ENCODE results near the gene SERPINE2.

SERPINE2 gene
- total RNA-seq: 0.26 to 2.7 (median 0.86) reads per million in 3 donors

GRCh38 chr2:224039080-224039769, at the start of gene SERPINE2:
Gene SERPINE2 (minus strand): TSS chr2:224039286. CDS start chr2:224001900, 37,386 bp downstream.
- Histone ChIP-seq H3K4me1 (ENCODE audit: control insufficient read depth, insufficient read depth, low read length, poor library complexity, severe bottlenecking) (peaks cover 3% of the 10 kb centered on the region), H3K27me3 (replicated peaks; ENCODE audit: control insufficient read depth, insufficient read depth, low read length, poor library complexity, severe bottlenecking) (peaks cover 3% of the 10 kb centered on the region), H3K9me3 (ENCODE audit: control insufficient read depth, low read length) (no peaks in the 10 kb centered on the region), H3K4me3 (ENCODE audit: insufficient read depth, low read depth, low read length, poor library complexity, severe bottlenecking) (peak within 1 kb of the TSS; percentile 50), H3K27ac (ENCODE audit: insufficient read depth, low read length, poor library complexity, severe bottlenecking) (no peak within 1 kb of the TSS), H3K36me3 (ENCODE audit: control insufficient read depth, insufficient read depth, low read length) (no peaks in the 10 kb centered on the region)
- DNase-seq: no peak

- Histone ChIP-seq H3K4me3 (ENCODE audit: insufficient read depth, low read depth, low read length, poor library complexity, severe bottlenecking) (no peak overlapping the region), H3K27me3 (replicated peaks; ENCODE audit: control insufficient read depth, insufficient read depth, low read length, poor library complexity, severe bottlenecking) (no peaks in the 10 kb centered on the region), H3K36me3 (ENCODE audit: control insufficient read depth, insufficient read depth, low read length) (no peaks in the 10 kb centered on the region), H3K4me1 (ENCODE audit: control insufficient read depth, insufficient read depth, low read length, poor library complexity, severe bottlenecking) (no peaks in the 10 kb centered on the region), H3K27ac (ENCODE audit: insufficient read depth, low read length, poor library complexity, severe bottlenecking) (no peak overlapping the region), H3K9me3 (ENCODE audit: control insufficient read depth, low read length) (no peaks in the 10 kb centered on the region)
- DNase-seq: no peak
These were observed 47.3 kb upstream of the SERPINE2 start for GRCh38 chr2:224086226-224086914.

GRCh38 chr2:224085811-224086210, 46.7 kb upstream of the SERPINE2 start:
- DNase-seq: no peak
- no peak overlapping the region for H3K4me3 ChIP-seq (ENCODE audit: insufficient read depth, low read depth, low read length, poor library complexity, severe bottlenecking)

GRCh38 chr2:224085246-224085645, 46.2 kb upstream of the SERPINE2 start:
- H3K27ac ChIP-seq (ENCODE audit: insufficient read depth, low read length, poor library complexity, severe bottlenecking): no peak overlapping the region
- H3K4me3 ChIP-seq (ENCODE audit: insufficient read depth, low read depth, low read length, poor library complexity, severe bottlenecking): no peak overlapping the region
- no peak for DNase-seq

More at GRCh38 chr2:224085811-224086210, 46.7 kb upstream of the SERPINE2 start:
- Histone ChIP-seq H3K36me3 (ENCODE audit: control insufficient read depth, insufficient read depth, low read length) (no peaks in the 10 kb centered on the region), H3K27me3 (replicated peaks; ENCODE audit: control insufficient read depth, insufficient read depth, low read length, poor library complexity, severe bottlenecking) (no peaks in the 10 kb centered on the region), H3K9me3 (ENCODE audit: control insufficient read depth, low read length) (no peaks in the 10 kb centered on the region), H3K27ac (ENCODE audit: insufficient read depth, low read length, poor library complexity, severe bottlenecking) (no peak overlapping the region), H3K4me1 (ENCODE audit: control insufficient read depth, insufficient read depth, low read length, poor library complexity, severe bottlenecking) (no peaks in the 10 kb centered on the region)

GRCh38 chr2:224084266-224084892, 45.3 kb upstream of the SERPINE2 start:
- Histone ChIP-seq H3K36me3 (ENCODE audit: control insufficient read depth, insufficient read depth, low read length) (no peaks in the 10 kb centered on the region), H3K9me3 (ENCODE audit: control insufficient read depth, low read length) (no peaks in the 10 kb centered on the region), H3K4me1 (ENCODE audit: control insufficient read depth, insufficient read depth, low read length, poor library complexity, severe bottlenecking) (no peaks in the 10 kb centered on the region), H3K4me3 (ENCODE audit: insufficient read depth, low read depth, low read length, poor library complexity, severe bottlenecking) (no peak overlapping the region), H3K27me3 (replicated peaks; ENCODE audit: control insufficient read depth, insufficient read depth, low read length, poor library complexity, severe bottlenecking) (no peaks in the 10 kb centered on the region), H3K27ac (ENCODE audit: insufficient read depth, low read length, poor library complexity, severe bottlenecking) (no peak overlapping the region)
- no peak for DNase-seq

More at GRCh38 chr2:224085246-224085645, 46.2 kb upstream of the SERPINE2 start:
- H3K9me3 ChIP-seq (ENCODE audit: control insufficient read depth, low read length): no peaks in the 10 kb centered on the region
- H3K4me1 ChIP-seq (ENCODE audit: control insufficient read depth, insufficient read depth, low read length, poor library complexity, severe bottlenecking): no peaks in the 10 kb centered on the region
- no peaks in the 10 kb centered on the region for H3K36me3 ChIP-seq (ENCODE audit: control insufficient read depth, insufficient read depth, low read length)
- H3K27me3 ChIP-seq (replicated peaks; ENCODE audit: control insufficient read depth, insufficient read depth, low read length, poor library complexity, severe bottlenecking): no peaks in the 10 kb centered on the region

GRCh38 chr2:224083638-224084037, 44.6 kb upstream of the SERPINE2 start:
- Histone ChIP-seq H3K4me1 (ENCODE audit: control insufficient read depth, insufficient read depth, low read length, poor library complexity, severe bottlenecking) (no peaks in the 10 kb centered on the region), H3K9me3 (ENCODE audit: control insufficient read depth, low read length) (no peaks in the 10 kb centered on the region), H3K27me3 (replicated peaks; ENCODE audit: control insufficient read depth, insufficient read depth, low read length, poor library complexity, severe bottlenecking) (no peaks in the 10 kb centered on the region), H3K36me3 (ENCODE audit: control insufficient read depth, insufficient read depth, low read length) (no peaks in the 10 kb centered on the region), H3K4me3 (ENCODE audit: insufficient read depth, low read depth, low read length, poor library complexity, severe bottlenecking) (no peak overlapping the region), H3K27ac (ENCODE audit: insufficient read depth, low read length, poor library complexity, severe bottlenecking) (no peak overlapping the region)
- DNase-seq: no peak

- H3K9me3 ChIP-seq (ENCODE audit: control insufficient read depth, low read length): no peaks in the 10 kb centered on the region
- H3K4me3 ChIP-seq (ENCODE audit: insufficient read depth, low read depth, low read length, poor library complexity, severe bottlenecking): no peak overlapping the region
- H3K4me1 ChIP-seq (ENCODE audit: control insufficient read depth, insufficient read depth, low read length, poor library complexity, severe bottlenecking): no peaks in the 10 kb centered on the region
- no peaks in the 10 kb centered on the region for H3K27me3 ChIP-seq (replicated peaks; ENCODE audit: control insufficient read depth, insufficient read depth, low read length, poor library complexity, severe bottlenecking)
- no peak for DNase-seq
- no peaks in the 10 kb centered on the region for H3K36me3 ChIP-seq (ENCODE audit: control insufficient read depth, insufficient read depth, low read length)
- H3K27ac ChIP-seq (ENCODE audit: insufficient read depth, low read length, poor library complexity, severe bottlenecking): no peak overlapping the region
These were observed 39.6 kb upstream of the SERPINE2 start for GRCh38 chr2:224078656-224079055.

- no peak overlapping the region for H3K27ac ChIP-seq (ENCODE audit: insufficient read depth, low read length, poor library complexity, severe bottlenecking)
- no peaks in the 10 kb centered on the region for H3K36me3 ChIP-seq (ENCODE audit: control insufficient read depth, insufficient read depth, low read length)
- no peak for DNase-seq
- no peak overlapping the region for H3K4me3 ChIP-seq (ENCODE audit: insufficient read depth, low read depth, low read length, poor library complexity, severe bottlenecking)
- H3K9me3 ChIP-seq (ENCODE audit: control insufficient read depth, low read length): no peaks in the 10 kb centered on the region
- no peaks in the 10 kb centered on the region for H3K27me3 ChIP-seq (replicated peaks; ENCODE audit: control insufficient read depth, insufficient read depth, low read length, poor library complexity, severe bottlenecking)
- H3K4me1 ChIP-seq (ENCODE audit: control insufficient read depth, insufficient read depth, low read length, poor library complexity, severe bottlenecking): no peaks in the 10 kb centered on the region
These were observed 38.9 kb upstream of the SERPINE2 start for GRCh38 chr2:224077773-224078507.

- no peaks in the 10 kb centered on the region for H3K27me3 ChIP-seq (replicated peaks; ENCODE audit: control insufficient read depth, insufficient read depth, low read length, poor library complexity, severe bottlenecking)
- no peaks in the 10 kb centered on the region for H3K4me1 ChIP-seq (ENCODE audit: control insufficient read depth, insufficient read depth, low read length, poor library complexity, severe bottlenecking)
- no peaks in the 10 kb centered on the region for H3K36me3 ChIP-seq (ENCODE audit: control insufficient read depth, insufficient read depth, low read length)
- H3K9me3 ChIP-seq (ENCODE audit: control insufficient read depth, low read length): no peaks in the 10 kb centered on the region
- DNase-seq: no peak
- no peak overlapping the region for H3K4me3 ChIP-seq (ENCODE audit: insufficient read depth, low read depth, low read length, poor library complexity, severe bottlenecking)
- H3K27ac ChIP-seq (ENCODE audit: insufficient read depth, low read length, poor library complexity, severe bottlenecking): no peak overlapping the region
These were observed 36.5 kb upstream of the SERPINE2 start for GRCh38 chr2:224075588-224075987.

Measured in effector memory CD4-positive, alpha-beta T cell (primary cell).